ENCODE data around the gene HIRA.
A peak's percentile ranks its signal among the peaks of the same experiment; 100 is the strongest.

HIRA gene

GRCh38 chr22:19455585-19456370 is 24.2 kb upstream of the HIRA start:
- Histone ChIP-seq H3K9me3 (no peaks in the 10 kb centered on the region), H3K36me3 (replicated peaks) (peaks cover 73% of the 10 kb centered on the region), H3K4me3 (no peak overlapping the region), H3K27me3 (ENCODE audit: low read depth) (no peaks in the 10 kb centered on the region), H3K4me1 (peaks cover 4% of the 10 kb centered on the region; the same call in 1 of the 2 replicates)
- no peak for DNase-seq (ENCODE audit: low spot score in 2 of 2)
- in situ Hi-C loops (cut with MboI; ENCODE audit: low sequenced_read_pairs), result no loop called here

GRCh38 chr22:19455033-19455432 is 23.5 kb upstream of the HIRA start:
- in situ Hi-C loops (cut with MboI; ENCODE audit: low sequenced_read_pairs), result no loop called here
- DNase-seq (ENCODE audit: low spot score in 2 of 2), result no peak
- Histone ChIP-seq H3K4me3 (no peak overlapping the region), H3K36me3 (replicated peaks) (peaks cover 71% of the 10 kb centered on the region), H3K4me1 (peaks cover 4% of the 10 kb centered on the region; the same call in 1 of the 2 replicates), H3K27me3 (ENCODE audit: low read depth) (no peaks in the 10 kb centered on the region), H3K9me3 (no peaks in the 10 kb centered on the region)

- DNase-seq (ENCODE audit: low spot score in 2 of 2), result no peak
- in situ Hi-C loops (cut with MboI; ENCODE audit: low sequenced_read_pairs), result no loop called here
- Histone ChIP-seq H3K4me1 (peaks cover 5% of the 10 kb centered on the region), H3K4me3 (no peak overlapping the region), H3K36me3 (replicated peaks) (peaks cover 76% of the 10 kb centered on the region), H3K27me3 (ENCODE audit: low read depth) (no peaks in the 10 kb centered on the region), H3K9me3 (no peaks in the 10 kb centered on the region)
Observed at GRCh38 chr22:19454156-19454555, 22.6 kb upstream of the HIRA start.

- no peaks in the 10 kb centered on the region for H3K27me3 ChIP-seq (ENCODE audit: low read depth)
- H3K4me1 ChIP-seq, result peaks cover 7% of the 10 kb centered on the region
- no peaks in the 10 kb centered on the region for H3K9me3 ChIP-seq
- H3K36me3 ChIP-seq (replicated peaks), result peaks cover 79% of the 10 kb centered on the region
- in situ Hi-C loops (cut with MboI; ENCODE audit: low sequenced_read_pairs), result no loop called here
- H3K4me3 ChIP-seq, result no peak overlapping the region
- no peak for DNase-seq (ENCODE audit: low spot score in 2 of 2)
Observed at GRCh38 chr22:19453718-19454117, 22.2 kb upstream of the HIRA start.

- in situ Hi-C loops (cut with MboI; ENCODE audit: low sequenced_read_pairs), result no loop called here
- H3K36me3 ChIP-seq (replicated peaks), result peaks cover 67% of the 10 kb centered on the region
- no peak overlapping the region for H3K4me3 ChIP-seq
- no peaks in the 10 kb centered on the region for H3K27me3 ChIP-seq (ENCODE audit: low read depth)
- H3K4me1 ChIP-seq, result peaks cover 13% of the 10 kb centered on the region
- H3K9me3 ChIP-seq, result no peaks in the 10 kb centered on the region
- no peak for DNase-seq (ENCODE audit: low spot score in 2 of 2)
Observed at GRCh38 chr22:19451570-19451969, 20.0 kb upstream of the HIRA start.

- no peaks in the 10 kb centered on the region for H3K9me3 ChIP-seq
- in situ Hi-C loops (cut with MboI; ENCODE audit: low sequenced_read_pairs), result no loop called here
- peaks cover 63% of the 10 kb centered on the region for H3K36me3 ChIP-seq (replicated peaks)
- H3K4me1 ChIP-seq, result peaks cover 20% of the 10 kb centered on the region
- H3K27me3 ChIP-seq (ENCODE audit: low read depth), result no peaks in the 10 kb centered on the region
- no peak for DNase-seq (ENCODE audit: low spot score in 2 of 2)
- H3K4me3 ChIP-seq, result no peak overlapping the region
Observed at GRCh38 chr22:19450363-19451175, 19.0 kb upstream of the HIRA start.

- Histone ChIP-seq H3K4me1 (peaks cover 20% of the 10 kb centered on the region), H3K4me3 (no peak overlapping the region), H3K36me3 (replicated peaks) (peaks cover 61% of the 10 kb centered on the region), H3K9me3 (no peaks in the 10 kb centered on the region), H3K27me3 (ENCODE audit: low read depth) (no peaks in the 10 kb centered on the region)
- DNase-seq (ENCODE audit: low spot score in 2 of 2), result no peak
- in situ Hi-C loops (cut with MboI; ENCODE audit: low sequenced_read_pairs), result loop anchor here (25.0 kb wide), 2 partner anchors 413 to 487 kb away; partner anchors contain the start of genes GNB1L and RTL10
Observed at GRCh38 chr22:19449422-19449767, 17.9 kb upstream of the HIRA start.

GRCh38 chr22:19448739-19449421 is 17.3 kb upstream of the HIRA start:
- H3K36me3 ChIP-seq (replicated peaks), result peaks cover 61% of the 10 kb centered on the region
- no peaks in the 10 kb centered on the region for H3K27me3 ChIP-seq (ENCODE audit: low read depth)
- DNase-seq (ENCODE audit: low spot score in 2 of 2), result peak in 1 of 2 experiments; percentile 10
- H3K9me3 ChIP-seq, result no peaks in the 10 kb centered on the region
- in situ Hi-C loops (cut with MboI; ENCODE audit: low sequenced_read_pairs), result loop anchor here (25.0 kb wide), 2 partner anchors 413 to 487 kb away; partner anchors contain the start of genes GNB1L and RTL10
- H3K4me3 ChIP-seq, result peak overlapping the region; percentile 55
- H3K4me1 ChIP-seq, result peaks cover 20% of the 10 kb centered on the region

- peaks cover 61% of the 10 kb centered on the region for H3K36me3 ChIP-seq (replicated peaks)
- H3K9me3 ChIP-seq, result no peaks in the 10 kb centered on the region
- in situ Hi-C loops (cut with MboI; ENCODE audit: low sequenced_read_pairs), result loop anchor here (25.0 kb wide), 2 partner anchors 414 to 486 kb away; partner anchors contain the start of genes GNB1L and RTL10
- no peaks in the 10 kb centered on the region for H3K27me3 ChIP-seq (ENCODE audit: low read depth)
- peak overlapping the region; percentile 55 for H3K4me3 ChIP-seq
- peak; percentile 76 to 86 for DNase-seq (ENCODE audit: low spot score in 2 of 2)
- H3K4me1 ChIP-seq, result peaks cover 20% of the 10 kb centered on the region
Observed at GRCh38 chr22:19448076-19448607, 16.6 kb upstream of the HIRA start.

- peaks cover 20% of the 10 kb centered on the region for H3K4me1 ChIP-seq
- peak within 1 kb of the TSS; percentile 55 for H3K4me3 ChIP-seq
- in situ Hi-C loops (cut with MboI; ENCODE audit: low sequenced_read_pairs), result loop anchor here (25.0 kb wide), 2 partner anchors 415 to 485 kb away; partner anchors contain the start of genes GNB1L and RTL10
- peaks cover 61% of the 10 kb centered on the region for H3K36me3 ChIP-seq (replicated peaks)
- DNase-seq (ENCODE audit: low spot score in 2 of 2), result peak; percentile 92 to 96
- H3K9me3 ChIP-seq, result no peaks in the 10 kb centered on the region
- H3K27me3 ChIP-seq (ENCODE audit: low read depth), result no peaks in the 10 kb centered on the region
Observed at GRCh38 chr22:19447330-19448075, 16.0 kb upstream of the HIRA start, which contains the start of gene C22orf39. Gene C22orf39, minus strand, starts transcription at chr22:19447711. Its CDS starts 23 bp downstream, at chr22:19447688.

- H3K4me3 ChIP-seq, result peak overlapping the region; percentile 55
- no peaks in the 10 kb centered on the region for H3K27me3 ChIP-seq (ENCODE audit: low read depth)
- in situ Hi-C loops (cut with MboI; ENCODE audit: low sequenced_read_pairs), result loop anchor here (25.0 kb wide), 2 partner anchors 416 to 484 kb away; partner anchors contain the start of genes GNB1L and RTL10
- H3K9me3 ChIP-seq, result no peaks in the 10 kb centered on the region
- H3K4me1 ChIP-seq, result peaks cover 20% of the 10 kb centered on the region
- H3K36me3 ChIP-seq (replicated peaks), result peaks cover 58% of the 10 kb centered on the region
- peak in 1 of 2 experiments; percentile 82 for DNase-seq (ENCODE audit: low spot score in 2 of 2)
Observed at GRCh38 chr22:19446603-19447329, 15.2 kb upstream of the HIRA start.
